ENCODE results near the gene MFRP. TPM values are rescaled to one million over a fixed set of nuclear protein-coding genes. Genes with fewer than 3 reads are reported as not detected.
A peak's percentile ranks its signal among the peaks of the same experiment; 100 is the strongest.

The MFRP gene
- total RNA-seq, 3 donors from 2014 or later (not counting 1 experiment from before 2014, with no cell fraction given), result not detected

DNA sequence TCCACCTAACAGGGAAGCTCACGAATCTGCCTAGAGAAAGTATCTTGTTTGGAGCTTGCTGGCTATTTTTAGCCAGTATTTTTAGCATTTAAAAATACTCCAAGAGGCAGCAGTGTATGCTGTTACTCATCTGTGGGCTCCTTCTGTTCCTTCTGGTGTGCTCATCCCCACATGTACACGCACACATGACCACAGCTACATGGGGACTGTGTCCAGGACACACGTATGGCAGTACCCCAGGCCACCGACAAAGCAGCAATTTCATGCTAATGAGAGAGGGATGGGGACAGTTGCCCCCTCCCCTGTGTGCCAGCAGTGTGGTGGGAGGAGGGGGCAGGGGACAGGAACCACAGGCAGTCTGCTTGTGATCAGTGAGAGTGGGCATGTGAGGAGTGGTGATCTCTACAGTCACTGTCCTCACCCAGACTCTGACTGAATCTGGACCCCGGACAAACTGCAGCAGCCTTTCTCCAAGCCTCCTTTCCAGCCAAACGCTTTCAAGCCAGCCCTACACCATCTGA lies 18.6 kb upstream of the MFRP start:
- intact Hi-C loops (cut with micrococcal nuclease), result no loop called here
- H3K27me3 Mint-ChIP-seq (ENCODE audit: low read depth in 2 of 2), result peaks cover 54 to 61% of the 10 kb centered on the region in 2 donors
- H3K4me1 Mint-ChIP-seq, result peaks cover 7% of the 10 kb centered on the region in 2 donors
- DNase-seq (no peak), ATAC-seq (no peak)
- Histone ChIP-seq H3K4me3 (ENCODE audit: low read length) (no peak overlapping the region), H3K27me3 (ENCODE audit: control insufficient read depth, insufficient read depth, low read length) (peaks cover 25% of the 10 kb centered on the region), H3K9me3 (ENCODE audit: control insufficient read depth, insufficient read depth, low read length) (no peaks in the 10 kb centered on the region), H3K4me1 (ENCODE audit: control insufficient read depth, insufficient read depth, low read length) (peaks cover 11% of the 10 kb centered on the region), H3K36me3 (ENCODE audit: control insufficient read depth, insufficient read depth, low read length) (no peaks in the 10 kb centered on the region), H3K27ac (ENCODE audit: low read length) (no peak overlapping the region)
- H3K36me3 Mint-ChIP-seq, result peaks cover 6% of the 10 kb centered on the region
- H3K9me3 Mint-ChIP-seq, result no peaks in the 10 kb centered on the region
- 78% methylated on average over 6 of the region's 6 CpGs for WGBS (ENCODE audit: insufficient coverage)
- peak overlapping the region in 1 of 2 donors; percentile 53 for H3K27ac Mint-ChIP-seq
- TF ChIP-seq, protein P1, sequence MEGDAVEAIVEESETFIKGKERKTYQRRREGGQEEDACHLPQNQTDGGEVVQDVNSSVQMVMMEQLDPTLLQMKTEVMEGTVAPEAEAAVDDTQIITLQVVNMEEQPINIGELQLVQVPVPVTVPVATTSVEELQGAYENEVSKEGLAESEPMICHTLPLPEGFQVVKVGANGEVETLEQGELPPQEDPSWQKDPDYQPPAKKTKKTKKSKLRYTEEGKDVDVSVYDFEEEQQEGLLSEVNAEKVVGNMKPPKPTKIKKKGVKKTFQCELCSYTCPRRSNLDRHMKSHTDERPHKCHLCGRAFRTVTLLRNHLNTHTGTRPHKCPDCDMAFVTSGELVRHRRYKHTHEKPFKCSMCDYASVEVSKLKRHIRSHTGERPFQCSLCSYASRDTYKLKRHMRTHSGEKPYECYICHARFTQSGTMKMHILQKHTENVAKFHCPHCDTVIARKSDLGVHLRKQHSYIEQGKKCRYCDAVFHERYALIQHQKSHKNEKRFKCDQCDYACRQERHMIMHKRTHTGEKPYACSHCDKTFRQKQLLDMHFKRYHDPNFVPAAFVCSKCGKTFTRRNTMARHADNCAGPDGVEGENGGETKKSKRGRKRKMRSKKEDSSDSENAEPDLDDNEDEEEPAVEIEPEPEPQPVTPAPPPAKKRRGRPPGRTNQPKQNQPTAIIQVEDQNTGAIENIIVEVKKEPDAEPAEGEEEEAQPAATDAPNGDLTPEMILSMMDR (IDR thresholded peaks at IDR 0.05), result no peak
- H3K4me3 Mint-ChIP-seq, result peak overlapping the region; percentile 90

DNA sequence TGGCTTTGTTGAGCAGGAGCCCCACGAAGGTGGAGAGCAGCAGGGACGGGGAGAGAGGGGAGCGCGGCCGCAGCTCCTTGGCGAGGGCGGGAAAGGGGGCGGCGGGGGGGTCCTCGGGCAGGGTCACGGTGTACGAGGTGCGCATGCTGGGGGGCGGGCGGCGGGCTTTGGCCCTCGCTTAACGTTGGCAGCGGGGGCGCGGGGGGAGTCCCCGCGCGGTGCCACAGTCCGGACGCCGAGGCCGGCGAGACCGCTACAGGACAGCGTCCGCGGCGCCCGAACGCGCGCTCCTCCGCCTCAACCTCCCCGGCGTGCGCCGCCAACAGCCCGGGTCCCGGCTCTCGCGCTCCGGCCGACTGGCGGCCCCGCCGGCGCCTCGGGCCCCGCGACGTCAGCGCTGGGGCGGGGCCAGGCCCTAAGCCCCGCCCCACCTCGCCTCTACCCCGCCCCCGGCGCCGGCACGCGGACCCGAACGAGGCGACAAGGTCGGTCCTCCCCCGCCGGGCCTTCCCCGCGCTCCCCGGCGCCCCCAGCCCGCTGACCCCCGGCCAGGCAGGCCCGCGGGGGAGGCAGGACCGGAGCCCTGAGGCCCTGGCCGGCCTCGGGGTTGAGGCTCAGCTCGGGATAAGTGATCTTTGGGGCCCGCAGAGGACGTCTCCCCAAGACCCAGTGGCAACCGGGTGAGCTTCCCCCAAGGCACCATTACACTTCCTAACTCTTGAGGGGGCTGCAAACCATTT lies 17.5 kb upstream of the MFRP start:
- peaks cover 11% of the 10 kb centered on the region for H3K4me1 ChIP-seq (ENCODE audit: control insufficient read depth, insufficient read depth, low read length)
- peaks cover 7% of the 10 kb centered on the region in 2 donors for H3K4me1 Mint-ChIP-seq
- H3K27me3 ChIP-seq (ENCODE audit: control insufficient read depth, insufficient read depth, low read length), result peaks cover 25% of the 10 kb centered on the region
- no peak overlapping the region for H3K4me3 ChIP-seq (ENCODE audit: low read length)
- H3K36me3 ChIP-seq (ENCODE audit: control insufficient read depth, insufficient read depth, low read length), result no peaks in the 10 kb centered on the region
- H3K4me3 Mint-ChIP-seq, result peak overlapping the region; percentile 90
- TF ChIP-seq, protein P1 (IDR thresholded peaks at IDR 0.05), result no peak
- 2% methylated on average over 88 of the region's 88 CpGs for WGBS (ENCODE audit: insufficient coverage)
- peaks cover 51 to 56% of the 10 kb centered on the region in 2 donors for H3K27me3 Mint-ChIP-seq (ENCODE audit: low read depth in 2 of 2)
- H3K27ac ChIP-seq (ENCODE audit: low read length), result no peak overlapping the region
- peak; percentile 87 to 98 (median 96) for ATAC-seq
- H3K27ac Mint-ChIP-seq, result peak overlapping the region in 1 of 2 donors; percentile 53
- intact Hi-C loops (cut with micrococcal nuclease), result no loop called here
- H3K9me3 ChIP-seq (ENCODE audit: control insufficient read depth, insufficient read depth, low read length), result no peaks in the 10 kb centered on the region
- H3K9me3 Mint-ChIP-seq, result no peaks in the 10 kb centered on the region
- DNase-seq, result peak; percentile 56 to 76
- peaks cover 6% of the 10 kb centered on the region for H3K36me3 Mint-ChIP-seq

DNA sequence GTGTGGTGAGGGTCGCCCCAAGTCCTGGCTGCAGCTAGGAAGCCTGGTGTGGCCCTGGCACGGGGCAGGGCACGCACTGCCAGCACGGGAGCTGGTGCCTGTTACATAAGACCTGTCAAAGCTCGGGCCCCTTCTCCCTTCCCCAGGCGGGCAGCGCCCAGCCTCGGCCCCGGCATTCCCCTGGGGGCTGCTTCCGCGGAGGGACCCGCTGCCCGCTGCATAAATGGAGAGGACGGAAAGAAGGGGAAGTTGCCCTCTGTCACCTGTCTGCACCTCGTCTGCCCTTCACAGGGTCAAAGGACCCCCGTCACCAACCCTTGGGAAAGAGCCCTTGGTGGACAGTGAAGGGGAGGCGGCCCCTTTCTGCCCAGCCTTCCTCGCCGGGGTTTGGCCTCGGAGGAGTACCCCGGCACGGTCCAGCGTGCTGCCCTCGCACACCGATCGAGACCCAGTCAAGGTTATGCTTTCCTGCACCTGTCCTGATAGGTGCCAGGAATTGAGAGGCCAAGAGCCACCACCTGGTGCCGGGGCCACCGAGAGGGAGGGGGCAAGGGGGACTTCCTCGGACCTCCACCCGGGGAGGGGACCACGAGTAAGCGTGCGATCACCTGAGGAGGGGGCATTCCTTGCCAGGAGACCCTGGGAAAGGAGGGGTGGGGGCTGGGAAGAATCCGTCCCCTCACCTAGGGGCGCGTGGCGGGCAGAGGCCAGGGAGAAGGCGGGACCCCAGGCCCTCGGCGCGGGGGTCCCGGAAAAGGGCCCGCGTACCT lies 16.8 kb upstream of the MFRP start:
- no peak for ATAC-seq
- peaks cover 51 to 60% of the 10 kb centered on the region in 2 donors for H3K27me3 Mint-ChIP-seq (ENCODE audit: low read depth in 2 of 2)
- TF ChIP-seq, protein P1 (IDR thresholded peaks at IDR 0.05), result no peak
- H3K36me3 Mint-ChIP-seq, result peaks cover 6% of the 10 kb centered on the region
- no peak overlapping the region for H3K27ac Mint-ChIP-seq
- Histone ChIP-seq H3K27ac (ENCODE audit: low read length) (no peak overlapping the region), H3K4me3 (ENCODE audit: low read length) (no peak overlapping the region), H3K4me1 (ENCODE audit: control insufficient read depth, insufficient read depth, low read length) (peaks cover 11% of the 10 kb centered on the region), H3K9me3 (ENCODE audit: control insufficient read depth, insufficient read depth, low read length) (no peaks in the 10 kb centered on the region), H3K36me3 (ENCODE audit: control insufficient read depth, insufficient read depth, low read length) (no peaks in the 10 kb centered on the region), H3K27me3 (ENCODE audit: control insufficient read depth, insufficient read depth, low read length) (peaks cover 27% of the 10 kb centered on the region)
- no peaks in the 10 kb centered on the region for H3K9me3 Mint-ChIP-seq
- WGBS (ENCODE audit: insufficient coverage), result 27% methylated on average over 42 of the region's 44 CpGs
- H3K4me1 Mint-ChIP-seq, result peaks cover 7% of the 10 kb centered on the region in 2 donors
- H3K4me3 Mint-ChIP-seq, result peak overlapping the region; percentile 6
- intact Hi-C loops (cut with micrococcal nuclease), result no loop called here
- DNase-seq, result no peak

Data from natural killer cell (primary cell).